ENCODE results near the gene CACNG6.

CACNG6 gene

GRCh38 chr19:53988981-53989380 lies 2.5 kb upstream of the CACNG6 start:
- DNase-seq (ENCODE audit: insufficient read length) (no peak), FAIRE-seq (no peak)
- TF ChIP-seq TAF1 (IDR thresholded peaks at IDR 0.05; ENCODE audit: borderline replicate concordance, low read depth, low read length), result no peak
- TF ChIP-seq POLR2A (IDR thresholded peaks at IDR 0.05; ENCODE audit: low read depth, low read length), result no peak
- TF ChIP-seq POLR2AphosphoS5 (IDR thresholded peaks at IDR 0.05; ENCODE audit: low read depth, low read length), result no peak

GRCh38 chr19:53989600-53990533 lies 1.6 kb upstream of the CACNG6 start:
- no peak for DNase-seq (ENCODE audit: insufficient read length)
- FAIRE-seq, result no peak
- no peak for TF ChIP-seq POLR2A (IDR thresholded peaks at IDR 0.05; ENCODE audit: low read depth, low read length)
- no peak for TF ChIP-seq POLR2AphosphoS5 (IDR thresholded peaks at IDR 0.05; ENCODE audit: low read depth, low read length)
- no peak for TF ChIP-seq TAF1 (IDR thresholded peaks at IDR 0.05; ENCODE audit: borderline replicate concordance, low read depth, low read length)

- no peak for DNase-seq (ENCODE audit: insufficient read length)
- TF ChIP-seq POLR2A (IDR thresholded peaks at IDR 0.05; ENCODE audit: low read depth, low read length), result no peak
- no peak for FAIRE-seq
Measured at GRCh38 chr19:53992211-53992610, 774 bp downstream of the CACNG6 start.

GRCh38 chr19:53992815-53993214 lies 1.4 kb downstream of the CACNG6 start:
- no peak for FAIRE-seq
- no peak for DNase-seq (ENCODE audit: insufficient read length)
- TF ChIP-seq POLR2AphosphoS5 (IDR thresholded peaks at IDR 0.05; ENCODE audit: low read depth, low read length), result no peak
- no peak for TF ChIP-seq TAF1 (IDR thresholded peaks at IDR 0.05; ENCODE audit: borderline replicate concordance, low read depth, low read length)
- no peak for TF ChIP-seq POLR2A (IDR thresholded peaks at IDR 0.05; ENCODE audit: low read depth, low read length)

GRCh38 chr19:53993448-53993847 lies 2.0 kb downstream of the CACNG6 start:
- TF ChIP-seq POLR2A (IDR thresholded peaks at IDR 0.05; ENCODE audit: low read depth, low read length), result no peak
- no peak for TF ChIP-seq POLR2AphosphoS5 (IDR thresholded peaks at IDR 0.05; ENCODE audit: low read depth, low read length)
- TF ChIP-seq TAF1 (IDR thresholded peaks at IDR 0.05; ENCODE audit: borderline replicate concordance, low read depth, low read length), result no peak
- FAIRE-seq (no peak), DNase-seq (ENCODE audit: insufficient read length) (no peak)

GRCh38 chr19:53994811-53995210 lies 3.4 kb downstream of the CACNG6 start:
- DNase-seq (ENCODE audit: insufficient read length) (no peak), FAIRE-seq (no peak)
- TF ChIP-seq POLR2A (IDR thresholded peaks at IDR 0.05; ENCODE audit: low read depth, low read length) (no peak), TAF1 (IDR thresholded peaks at IDR 0.05; ENCODE audit: borderline replicate concordance, low read depth, low read length) (no peak), POLR2AphosphoS5 (IDR thresholded peaks at IDR 0.05; ENCODE audit: low read depth, low read length) (no peak)

- TF ChIP-seq TAF1 (IDR thresholded peaks at IDR 0.05; ENCODE audit: borderline replicate concordance, low read depth, low read length) (no peak), POLR2AphosphoS5 (IDR thresholded peaks at IDR 0.05; ENCODE audit: low read depth, low read length) (no peak), POLR2A (IDR thresholded peaks at IDR 0.05; ENCODE audit: low read depth, low read length) (no peak)
- no peak for DNase-seq (ENCODE audit: insufficient read length)
- no peak for FAIRE-seq
Measured at GRCh38 chr19:53998223-53998622, 6.8 kb downstream of the CACNG6 start.

GRCh38 chr19:53999694-54000093 lies 8.3 kb downstream of the CACNG6 start:
- DNase-seq (ENCODE audit: insufficient read length) (no peak), FAIRE-seq (no peak)
- TF ChIP-seq TAF1 (IDR thresholded peaks at IDR 0.05; ENCODE audit: borderline replicate concordance, low read depth, low read length), result no peak
- no peak for TF ChIP-seq POLR2A (IDR thresholded peaks at IDR 0.05; ENCODE audit: low read depth, low read length)
- no peak for TF ChIP-seq POLR2AphosphoS5 (IDR thresholded peaks at IDR 0.05; ENCODE audit: low read depth, low read length)

- no peak for FAIRE-seq
- no peak for TF ChIP-seq POLR2A (IDR thresholded peaks at IDR 0.05; ENCODE audit: low read depth, low read length)
- DNase-seq (ENCODE audit: insufficient read length), result no peak
Measured at GRCh38 chr19:54001496-54001895, 10.1 kb downstream of the CACNG6 start.

- DNase-seq (ENCODE audit: insufficient read length) (no peak), FAIRE-seq (no peak)
- TF ChIP-seq TAF1 (IDR thresholded peaks at IDR 0.05; ENCODE audit: borderline replicate concordance, low read depth, low read length) (no peak), POLR2A (IDR thresholded peaks at IDR 0.05; ENCODE audit: low read depth, low read length) (no peak), POLR2AphosphoS5 (IDR thresholded peaks at IDR 0.05; ENCODE audit: low read depth, low read length) (no peak)
Measured at GRCh38 chr19:54002495-54003315, 11.3 kb downstream of the CACNG6 start.

- no peak for FAIRE-seq
Measured at GRCh38 chr19:54009440-54009839, 18.0 kb downstream of the CACNG6 start.

GRCh38 chr19:54010474-54010873 lies 19.0 kb downstream of the CACNG6 start:
- DNase-seq (ENCODE audit: insufficient read length), result no peak
- TF ChIP-seq TAF1 (IDR thresholded peaks at IDR 0.05; ENCODE audit: borderline replicate concordance, low read depth, low read length) (no peak), POLR2A (IDR thresholded peaks at IDR 0.05; ENCODE audit: low read depth, low read length) (no peak), POLR2AphosphoS5 (IDR thresholded peaks at IDR 0.05; ENCODE audit: low read depth, low read length) (no peak)
- no peak for FAIRE-seq

More at GRCh38 chr19:54009440-54009839, 18.0 kb downstream of the CACNG6 start:
- no peak for TF ChIP-seq POLR2AphosphoS5 (IDR thresholded peaks at IDR 0.05; ENCODE audit: low read depth, low read length)
- TF ChIP-seq POLR2A (IDR thresholded peaks at IDR 0.05; ENCODE audit: low read depth, low read length), result no peak
- no peak for TF ChIP-seq TAF1 (IDR thresholded peaks at IDR 0.05; ENCODE audit: borderline replicate concordance, low read depth, low read length)
- DNase-seq (ENCODE audit: insufficient read length), result no peak
